Muscle of leg (tissue), 11 donors: ENCODE measurements around the gene GBE1. TPM values are rescaled to one million over a fixed set of nuclear protein-coding genes. Genes with fewer than 3 reads are reported as not detected.

Experiments used
- DNase-seq: peaks from one replicate; pipeline ENCODE4 v3.0.0; 2013
- H3K27ac ChIP-seq: one replicate; pipeline ENCODE4 v1.5.1; 2013; ENCODE audit warnings: mild to moderate bottlenecking, low read length, control low read depth
- H3K27me3 ChIP-seq: one replicate; pipeline ENCODE4 v1.6.1; 2013; ENCODE audit warnings: low read length; ENCODE audit not compliant: control insufficient read depth, insufficient read depth
- H3K36me3 ChIP-seq: one replicate; pipeline ENCODE4 v1.6.1; 2013; ENCODE audit warnings: low read length; ENCODE audit not compliant: control insufficient read depth, insufficient read depth
- H3K4me1 ChIP-seq: one replicate; pipeline ENCODE4 v1.6.1; 2013; ENCODE audit warnings: low read length; ENCODE audit not compliant: control insufficient read depth, insufficient read depth
- H3K4me3 ChIP-seq: one replicate; pipeline ENCODE4 v1.5.1; 2013; ENCODE audit warnings: low read length, control low read depth
- H3K9me3 ChIP-seq: replicated peaks from 2 replicates; pipeline ENCODE4 v1.6.1; 2013; ENCODE audit warnings: low read depth, low read length; ENCODE audit not compliant: control insufficient read depth
- WGBS: methylation state at CpG from one replicate; pipeline ENCODE4 v1.1.5; 2013; ENCODE audit warnings: missing lambda C conversion rate; ENCODE audit not compliant: insufficient coverage; 5-methylcytosine and 5-hydroxymethylcytosine counted together
- polyA plus RNA-seq, 8 donors: library from polyadenylated mRNA; unstranded; fragments of 120-200 nt; gene quantifications; one replicate each; pipeline versions ENCODE4 v1.2.1 to v1.2.3, GENCODE V29; 2013; ENCODE audit warnings: inconsistent platforms in 1 of 8, low replicate concordance in 1 of 8; ENCODE audit not compliant: insufficient read length in 8 of 8, insufficient read depth in 1 of 8
- total RNA-seq: library from RNA; stranded (reverse); fragments of 120-200 nt; gene quantifications from one replicate; pipeline ENCODE4 v1.2.4, GENCODE V29; 2013

GBE1 gene
- total and polyA plus RNA-seq, 9 donors, result 8.1 to 11.2 (median 9.7) TPM

DNA sequence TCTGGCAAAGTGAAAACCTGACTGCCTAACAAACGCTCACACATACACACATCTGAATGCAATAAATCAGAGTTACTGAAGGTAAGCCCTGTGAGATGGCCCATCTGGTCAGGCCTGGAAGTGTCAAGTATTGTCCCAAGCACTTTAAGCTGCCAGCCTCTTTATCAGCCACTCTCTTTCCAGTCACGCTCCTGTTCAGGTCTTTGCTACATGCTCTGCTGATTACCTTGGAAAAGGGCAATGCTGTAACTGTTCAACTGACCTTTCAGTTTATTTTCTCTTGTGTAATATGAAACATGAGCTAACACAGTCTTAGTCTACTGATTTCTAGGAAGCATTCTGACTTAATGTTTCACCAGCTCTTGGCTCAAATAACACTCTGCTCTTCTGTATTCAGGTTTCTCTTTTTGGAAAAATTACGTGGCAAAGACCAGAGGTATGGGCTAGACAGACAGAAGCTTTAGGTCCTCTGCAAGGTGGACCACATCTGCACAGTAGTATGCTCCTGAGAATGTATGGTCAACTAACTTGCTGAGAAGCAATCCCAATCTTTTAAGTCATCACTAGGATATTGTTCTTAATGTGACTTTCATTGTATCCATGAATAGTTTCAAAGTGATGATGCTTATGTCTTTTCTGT is 44.5 kb downstream of the GBE1 start:
- no peak overlapping the region for H3K4me3 ChIP-seq
- H3K27me3 ChIP-seq, result no peaks in the 10 kb centered on the region
- 62% methylated on average over 2 of the region's 3 CpGs for WGBS
- no peak for DNase-seq
- H3K36me3 ChIP-seq, result no peaks in the 10 kb centered on the region
- no peaks in the 10 kb centered on the region for H3K9me3 ChIP-seq
- no peak overlapping the region for H3K27ac ChIP-seq
- H3K4me1 ChIP-seq, result no peaks in the 10 kb centered on the region

DNA sequence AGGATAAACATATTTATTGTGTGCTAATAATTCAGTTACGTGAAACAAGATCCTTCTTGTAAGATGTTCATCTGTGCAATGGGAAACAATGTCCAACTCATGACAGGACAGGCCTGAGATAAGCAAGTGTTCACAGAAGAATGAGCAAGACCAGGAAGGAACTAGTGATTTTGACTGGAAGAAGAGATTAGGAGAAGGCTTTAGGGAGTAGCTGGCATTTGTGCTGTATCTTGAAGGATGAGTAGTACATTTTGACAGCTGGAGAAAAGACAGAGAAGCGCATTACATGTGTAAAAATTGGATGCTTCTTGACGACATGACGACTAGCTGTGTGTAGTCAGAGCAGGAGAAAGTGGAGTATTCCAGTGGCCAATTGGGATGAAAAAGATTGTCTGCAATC is 48.4 kb downstream of the GBE1 start:
- 90% methylated on average over 2 of the region's 4 CpGs for WGBS
- no peak overlapping the region for H3K4me3 ChIP-seq
- no peak overlapping the region for H3K27ac ChIP-seq
- no peak for DNase-seq
- H3K36me3 ChIP-seq, result no peaks in the 10 kb centered on the region
- no peaks in the 10 kb centered on the region for H3K9me3 ChIP-seq
- no peaks in the 10 kb centered on the region for H3K4me1 ChIP-seq
- H3K27me3 ChIP-seq, result no peaks in the 10 kb centered on the region

GRCh38 chr3:81709606-81710005 is 51.8 kb downstream of the GBE1 start:
- WGBS, result no CpG with 5 or more reads among the region's 2 CpGs

DNA sequence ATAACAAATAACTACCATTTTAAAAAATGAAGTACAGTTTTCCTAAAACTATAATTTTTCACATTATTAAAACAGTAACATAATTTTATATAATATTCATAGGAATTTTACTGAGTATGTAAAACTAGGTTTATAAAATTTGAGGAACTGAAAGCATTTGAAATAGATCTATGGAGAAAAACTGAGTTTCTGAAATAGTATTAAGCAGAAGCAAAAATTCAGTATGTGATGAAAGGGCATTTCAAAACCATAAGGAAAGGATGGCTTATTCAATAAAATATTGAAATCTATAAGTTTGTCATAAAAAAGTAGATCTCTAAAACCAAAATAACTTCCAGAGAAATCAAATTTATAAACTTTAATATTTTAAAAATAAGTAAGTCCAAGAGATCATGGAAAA is 53.4 kb downstream of the GBE1 start:
- H3K4me1 ChIP-seq, result no peaks in the 10 kb centered on the region
- H3K27me3 ChIP-seq, result no peaks in the 10 kb centered on the region
- DNase-seq, result no peak
- no peak overlapping the region for H3K4me3 ChIP-seq
- H3K36me3 ChIP-seq, result no peaks in the 10 kb centered on the region
- no peaks in the 10 kb centered on the region for H3K9me3 ChIP-seq
- no peak overlapping the region for H3K27ac ChIP-seq

More at GRCh38 chr3:81709606-81710005, 51.8 kb downstream of the GBE1 start:
- no peak overlapping the region for H3K27ac ChIP-seq
- H3K9me3 ChIP-seq, result no peaks in the 10 kb centered on the region
- H3K36me3 ChIP-seq, result no peaks in the 10 kb centered on the region
- H3K27me3 ChIP-seq, result no peaks in the 10 kb centered on the region
- H3K4me1 ChIP-seq, result no peaks in the 10 kb centered on the region
- no peak overlapping the region for H3K4me3 ChIP-seq
- DNase-seq, result no peak

DNA sequence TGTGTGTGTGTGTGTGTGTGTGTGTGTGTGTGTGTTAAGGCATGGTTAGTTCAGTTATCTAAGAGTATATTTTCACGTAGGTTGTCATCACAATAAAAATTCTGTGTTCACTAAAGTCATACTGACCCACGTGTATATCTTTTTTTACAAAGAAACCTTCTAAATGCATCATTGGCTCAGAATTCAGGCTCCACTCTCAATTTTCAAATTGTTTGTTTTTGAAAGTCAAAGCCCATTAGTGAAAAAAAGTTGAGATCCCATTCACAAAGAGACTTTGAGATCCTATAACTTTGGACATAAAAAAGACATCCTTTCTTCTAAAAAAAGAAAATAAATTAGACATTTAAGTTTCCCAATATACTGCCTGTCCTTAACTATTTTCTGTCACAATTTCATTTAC is 59.3 kb downstream of the GBE1 start:
- no peaks in the 10 kb centered on the region for H3K4me1 ChIP-seq
- H3K27ac ChIP-seq, result no peak overlapping the region
- no peaks in the 10 kb centered on the region for H3K27me3 ChIP-seq
- no peaks in the 10 kb centered on the region for H3K36me3 ChIP-seq
- WGBS, result no CpG with 5 or more reads among the region's 2 CpGs
- DNase-seq, result no peak
- H3K9me3 ChIP-seq, result no peaks in the 10 kb centered on the region
- no peak overlapping the region for H3K4me3 ChIP-seq

GRCh38 chr3:81699536-81700320 is 61.7 kb downstream of the GBE1 start:
- no peaks in the 10 kb centered on the region for H3K36me3 ChIP-seq
- DNase-seq, result no peak
- H3K4me3 ChIP-seq, result no peak overlapping the region
- no peaks in the 10 kb centered on the region for H3K27me3 ChIP-seq
- 84% methylated on average over 7 of the region's 8 CpGs for WGBS
- no peak overlapping the region for H3K27ac ChIP-seq
- H3K9me3 ChIP-seq, result no peaks in the 10 kb centered on the region
- no peaks in the 10 kb centered on the region for H3K4me1 ChIP-seq

- no peaks in the 10 kb centered on the region for H3K36me3 ChIP-seq
- H3K4me3 ChIP-seq, result no peak overlapping the region
- H3K9me3 ChIP-seq, result no peaks in the 10 kb centered on the region
- no peak overlapping the region for H3K27ac ChIP-seq
- no CpG with 5 or more reads among the region's 3 CpGs for WGBS
- DNase-seq, result no peak
- no peaks in the 10 kb centered on the region for H3K27me3 ChIP-seq
- no peaks in the 10 kb centered on the region for H3K4me1 ChIP-seq
Measured at GRCh38 chr3:81696090-81696489, 65.4 kb downstream of the GBE1 start.

DNA sequence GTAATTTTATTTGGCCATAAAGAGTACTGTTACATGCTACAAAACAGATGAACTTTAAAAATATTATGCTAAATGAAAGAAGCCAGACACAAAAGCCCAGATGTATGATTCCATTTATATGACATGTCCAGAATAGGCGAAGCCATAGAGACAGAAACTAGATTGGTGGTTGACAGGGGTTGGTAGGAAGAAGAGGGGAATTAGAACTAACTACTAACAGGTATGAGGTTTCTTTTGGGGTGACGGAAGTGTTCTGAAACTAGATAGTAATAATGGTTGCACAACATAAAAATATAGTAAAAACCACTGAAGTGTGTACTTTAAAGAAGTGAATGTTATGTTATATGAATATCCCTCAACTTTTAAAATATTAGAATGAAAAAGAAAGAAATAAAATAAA is 66.1 kb downstream of the GBE1 start:
- Histone ChIP-seq H3K9me3 (no peaks in the 10 kb centered on the region), H3K27ac (no peak overlapping the region), H3K27me3 (no peaks in the 10 kb centered on the region), H3K4me3 (no peak overlapping the region), H3K4me1 (no peaks in the 10 kb centered on the region), H3K36me3 (no peaks in the 10 kb centered on the region)
- no CpG with 5 or more reads among the region's 2 CpGs for WGBS
- no peak for DNase-seq

- Histone ChIP-seq H3K36me3 (no peaks in the 10 kb centered on the region), H3K4me3 (no peak overlapping the region), H3K27ac (no peak overlapping the region), H3K9me3 (no peaks in the 10 kb centered on the region), H3K27me3 (no peaks in the 10 kb centered on the region), H3K4me1 (no peaks in the 10 kb centered on the region)
- DNase-seq, result no peak
- WGBS, result 100% methylated on average over 4 of the region's 5 CpGs
Measured at GRCh38 chr3:81694662-81695061, 66.8 kb downstream of the GBE1 start.

DNA sequence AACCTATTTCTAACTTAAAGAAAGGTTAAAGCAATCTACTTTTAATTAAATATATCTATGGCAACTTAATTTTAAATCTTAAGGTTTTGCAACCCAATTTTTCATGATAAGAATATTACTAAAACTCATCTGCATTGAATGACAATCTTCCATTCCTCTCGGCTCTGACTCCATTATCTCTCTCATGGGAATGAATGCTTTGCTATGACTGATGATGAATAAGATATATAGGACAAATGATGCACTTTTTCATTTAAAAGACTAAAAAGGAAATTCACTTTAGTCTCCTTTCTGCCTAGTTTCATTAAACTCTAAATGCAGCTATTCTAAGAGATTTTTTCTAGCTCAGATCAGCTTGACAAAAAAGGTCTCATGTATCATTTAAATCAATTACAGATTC is 68.7 kb downstream of the GBE1 start:
- no CpG with 5 or more reads among the region's 1 CpG for WGBS

More for the DNA sequence above, 68.7 kb downstream of the GBE1 start:
- Histone ChIP-seq H3K27me3 (no peaks in the 10 kb centered on the region), H3K4me1 (no peaks in the 10 kb centered on the region), H3K4me3 (no peak overlapping the region), H3K36me3 (no peaks in the 10 kb centered on the region), H3K9me3 (no peaks in the 10 kb centered on the region), H3K27ac (no peak overlapping the region)
- DNase-seq, result no peak
